Activated CD4-positive, alpha-beta T cell treated with anti-CD3 and anti-CD28 coated beads for 4 hours (primary cell): ENCODE results near the gene ZNF768.
"Not testable (repeated sequence)": the region's sequence is repeated elsewhere in the genome, so short reads cannot be mapped to it uniquely, and the experiment has no call there.

ENCODE experiments used
- DNase-seq, 2 donors: peaks; one replicate each; pipeline ENCODE4 v3.0.0-alpha.2; 2020

The ZNF768 gene

GRCh38 chr16:30503403-30504296, 22.7 kb downstream of the ZNF768 start:
- DNase-seq = no peak

GRCh38 chr16:30499284-30499683, 27.1 kb downstream of the ZNF768 start:
- no peak for DNase-seq

- no peak for DNase-seq
Measured at GRCh38 chr16:30494709-30495108, 31.7 kb downstream of the ZNF768 start.

GRCh38 chr16:30493941-30494488, 32.4 kb downstream of the ZNF768 start:
- no peak for DNase-seq

- peak in 1 of 2 donors; percentile 21 for DNase-seq
Measured at GRCh38 chr16:30491744-30492308, 34.5 kb downstream of the ZNF768 start.

GRCh38 chr16:30491229-30491628, 35.1 kb downstream of the ZNF768 start:
- DNase-seq = no peak

DNA sequence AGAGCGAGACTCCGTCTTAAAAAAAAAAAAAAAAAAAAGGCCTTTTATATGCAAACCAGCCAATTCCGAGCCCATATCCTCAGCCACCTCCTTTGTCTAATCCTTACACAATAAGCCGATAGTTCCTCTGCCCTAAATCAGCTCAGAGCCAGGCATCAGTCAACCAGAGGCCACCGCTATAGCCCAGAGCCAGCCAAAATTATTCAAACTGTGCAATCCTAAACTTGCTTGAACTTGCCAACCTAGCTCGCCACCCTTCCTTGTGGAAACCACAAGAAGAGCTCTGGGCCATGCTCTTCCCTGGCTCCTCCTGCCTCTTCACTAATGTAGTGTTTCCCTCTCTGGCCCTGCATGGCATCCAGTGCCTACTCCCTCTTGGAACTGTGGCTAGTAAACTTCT, 36.2 kb downstream of the ZNF768 start:
- no peak for DNase-seq

DNA sequence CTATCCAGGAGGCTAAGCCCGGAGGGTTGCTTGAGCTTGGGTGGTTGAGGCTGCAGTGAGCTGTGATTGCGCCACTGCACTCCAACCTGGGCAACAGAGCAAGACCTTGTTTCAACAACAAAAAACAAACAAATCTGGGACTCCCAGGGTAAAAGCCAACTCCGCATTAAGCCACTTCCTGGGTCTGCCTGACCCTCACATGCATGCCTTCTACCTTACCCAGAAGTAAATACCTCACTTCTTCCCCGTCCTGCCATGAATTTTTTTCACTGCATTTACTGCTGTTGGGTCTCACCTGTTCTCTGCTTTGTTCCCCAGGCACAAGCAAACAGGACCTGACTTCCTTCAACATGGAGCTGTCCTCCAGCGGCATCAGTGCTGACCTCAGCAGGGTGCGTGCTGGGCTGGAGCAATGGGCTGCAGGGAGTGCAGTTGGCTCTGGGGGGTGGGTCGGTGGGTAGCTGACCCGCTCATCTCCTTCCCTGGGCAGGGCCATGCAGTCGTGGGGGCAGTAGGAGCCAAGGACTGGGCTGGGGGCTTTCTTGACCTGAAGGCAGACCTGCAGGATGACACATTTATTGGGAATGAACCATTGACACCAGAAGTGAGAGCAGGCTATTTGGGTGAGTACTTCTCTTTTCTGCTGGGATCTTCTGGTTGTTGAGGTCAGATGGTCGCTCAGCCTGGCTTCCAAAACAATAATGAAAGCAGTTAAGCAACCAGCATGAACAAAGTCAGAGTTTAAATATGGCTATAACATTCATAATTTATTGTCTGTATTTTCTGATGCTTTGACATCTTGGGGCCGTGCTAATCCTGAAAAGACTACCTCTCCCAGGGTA, 37.4 kb downstream of the ZNF768 start:
- no peak for DNase-seq

DNA sequence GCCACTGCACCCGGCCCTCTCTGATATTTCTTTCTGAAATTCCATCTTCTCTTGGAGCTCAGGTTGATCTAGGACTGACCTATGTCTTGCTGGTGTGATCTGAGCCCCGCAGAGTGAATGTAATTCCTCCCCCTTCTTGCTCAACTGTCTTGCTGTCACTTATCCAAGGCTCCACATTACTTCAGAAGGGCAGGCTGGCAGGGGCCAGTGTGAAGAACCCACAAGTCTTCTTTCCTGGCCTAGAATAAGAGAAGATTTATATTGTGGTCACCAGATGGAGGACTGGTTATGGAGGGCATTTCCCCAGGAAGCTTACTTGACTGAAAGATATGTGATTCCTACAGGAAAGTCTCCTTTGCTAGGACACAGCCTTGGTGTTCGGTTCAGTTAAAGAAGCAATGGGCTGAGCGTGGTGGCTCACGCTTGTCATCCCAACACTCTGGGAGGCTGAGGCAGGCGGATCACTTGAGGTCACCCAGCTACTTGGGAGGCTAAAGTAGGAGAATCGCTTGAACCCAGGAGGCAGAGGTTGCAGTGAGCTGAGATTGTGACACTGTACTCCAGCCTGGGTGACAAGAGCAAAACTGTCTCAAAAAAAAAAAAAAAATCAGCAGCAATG, 40.4 kb downstream of the ZNF768 start:
- DNase-seq = no peak

DNA sequence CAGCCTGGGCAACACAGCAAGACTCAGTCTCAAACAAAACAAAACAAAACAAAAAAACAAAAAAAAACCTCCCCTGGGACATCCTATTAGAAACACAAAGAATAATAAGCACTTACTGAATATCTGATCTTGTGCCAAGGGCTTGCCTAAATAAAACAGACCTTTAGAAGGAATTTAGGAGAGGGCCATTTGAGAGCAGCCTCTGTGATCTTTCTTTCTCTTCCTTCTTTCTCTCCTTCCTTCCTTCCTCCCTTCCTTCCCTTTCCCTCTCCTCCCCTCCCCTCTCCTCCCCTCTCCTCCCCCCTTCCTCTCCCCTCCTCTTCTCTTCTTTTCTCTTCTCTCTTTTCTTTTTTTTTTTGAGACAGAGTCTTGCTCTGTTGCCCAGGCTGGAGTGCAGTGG, 41.5 kb downstream of the ZNF768 start:
- DNase-seq = no peak

- DNase-seq = no peak
Measured at GRCh38 chr16:30482366-30482765, 44.0 kb downstream of the ZNF768 start.

DNA sequence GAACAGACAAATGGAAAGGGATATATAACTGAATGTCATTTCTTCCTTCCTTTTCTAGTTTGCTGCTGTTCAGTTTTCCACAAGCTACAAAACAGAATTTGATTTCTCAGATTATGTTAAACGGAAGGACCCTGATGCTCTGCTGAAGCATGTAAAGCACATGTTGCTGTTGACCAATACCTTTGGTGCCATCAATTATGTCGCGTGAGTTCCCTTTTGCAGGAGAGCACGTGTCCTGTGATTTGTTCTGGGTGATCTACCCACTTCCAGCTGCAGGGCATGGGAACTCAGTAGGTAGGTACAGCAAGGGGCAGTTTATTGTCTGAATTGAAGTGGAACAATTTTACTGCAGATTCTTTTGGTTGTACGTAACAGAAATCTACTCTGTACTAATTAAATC, 45.0 kb downstream of the ZNF768 start:
- no peak for DNase-seq

DNA sequence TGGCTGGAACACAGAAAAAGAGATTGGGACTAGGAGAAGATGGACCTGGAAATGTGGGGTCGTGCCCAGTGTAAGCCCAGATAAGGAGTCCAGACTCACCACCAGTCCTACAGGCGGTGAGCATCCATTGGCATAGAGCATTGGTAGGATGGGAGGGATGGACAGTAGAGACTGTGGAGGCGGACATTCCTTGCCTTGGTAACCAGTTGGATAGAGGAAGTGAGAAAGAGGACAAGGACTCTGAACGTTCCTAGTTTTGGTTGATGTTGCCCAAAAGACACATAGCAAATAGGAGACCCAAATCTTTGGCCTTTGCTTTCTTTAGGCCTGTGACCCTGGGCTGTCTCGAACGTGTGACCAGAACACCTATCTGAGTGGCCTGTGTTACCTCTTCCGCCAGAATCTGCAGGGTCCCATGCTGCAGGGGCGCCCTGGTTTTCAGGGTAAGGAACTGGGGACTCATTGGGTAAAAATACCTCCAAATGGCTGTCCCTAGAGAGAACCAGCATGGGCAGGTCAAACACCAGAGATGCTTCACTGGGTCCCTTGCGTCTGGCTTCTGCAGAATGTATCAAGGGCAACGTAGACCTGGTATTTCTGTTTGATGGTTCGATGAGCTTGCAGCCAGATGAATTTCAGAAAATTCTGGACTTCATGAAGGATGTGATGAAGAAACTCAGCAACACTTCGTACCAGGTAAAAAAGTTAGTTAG, 47.4 kb downstream of the ZNF768 start:
- no peak for DNase-seq

DNA sequence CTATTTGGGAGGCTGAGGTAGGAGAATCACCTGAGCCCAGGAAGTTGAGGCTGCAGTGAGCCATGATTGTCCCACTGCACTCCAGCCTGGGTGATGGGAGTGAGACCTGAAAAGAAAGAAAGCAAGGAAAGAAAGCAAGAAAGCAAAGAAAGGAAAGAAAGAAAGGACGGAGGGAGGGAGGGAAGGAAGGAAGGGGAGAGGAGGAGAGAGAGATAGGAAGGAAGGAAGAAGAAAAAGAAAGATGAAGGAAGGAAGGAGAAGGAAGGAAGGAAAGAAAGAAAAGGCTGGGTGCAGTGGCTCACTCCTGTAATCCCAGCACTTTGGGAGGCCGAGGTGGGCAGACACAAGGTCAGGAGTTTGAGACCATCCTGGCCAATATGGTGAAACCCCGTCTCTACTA, 48.6 kb downstream of the ZNF768 start:
- not testable (repeated sequence) for DNase-seq

DNA sequence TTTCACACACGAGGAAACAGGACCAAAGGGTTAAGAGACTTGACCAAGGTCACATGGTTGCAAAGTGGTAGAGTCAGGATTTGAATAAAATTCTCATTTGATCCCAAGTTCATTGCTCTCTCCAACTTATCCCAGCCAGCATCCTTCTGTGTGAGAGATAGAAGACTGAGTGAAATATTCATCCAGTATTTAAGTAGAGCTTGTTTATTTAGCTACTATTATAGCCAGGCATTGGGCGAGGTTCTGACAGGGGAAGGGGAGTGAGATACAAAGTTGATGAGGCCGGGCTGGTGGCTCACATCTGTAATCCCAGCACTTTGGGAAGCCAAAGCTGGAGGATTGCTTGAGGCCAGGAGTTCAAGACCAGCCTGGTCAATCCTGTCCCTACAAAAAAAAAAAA, 49.4 kb downstream of the ZNF768 start:
- no peak for DNase-seq

GRCh38 chr16:30474684-30475083, 51.7 kb downstream of the ZNF768 start:
- no peak for DNase-seq

DNA sequence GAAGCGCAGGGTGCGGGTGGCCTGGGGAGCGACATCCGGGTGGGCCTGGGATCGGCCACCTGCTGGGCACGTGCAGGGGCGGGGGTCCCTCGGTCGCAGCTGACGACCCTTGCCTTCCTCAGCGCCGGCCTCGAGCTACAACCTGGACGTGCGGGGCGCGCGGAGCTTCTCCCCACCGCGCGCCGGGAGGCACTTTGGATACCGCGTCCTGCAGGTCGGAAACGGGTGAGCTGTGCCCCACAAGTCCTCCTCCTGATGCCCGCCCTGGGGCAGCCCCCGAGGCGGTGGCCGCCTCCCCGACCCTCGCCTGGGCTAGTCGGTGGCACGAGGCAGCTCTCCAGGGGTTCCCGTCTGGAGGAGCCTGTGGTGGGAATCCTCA, 52.3 kb downstream of the ZNF768 start:
- DNase-seq = no peak
